Left colon (tissue), 2 donors: ENCODE results near the gene ESPNL. TPM values are rescaled to one million over a fixed set of nuclear protein-coding genes. Genes with fewer than 3 reads are reported as not detected.
"Not testable (repeated sequence)": the region's sequence is repeated elsewhere in the genome, so short reads cannot be mapped to it uniquely, and the experiment has no call there.

Experiments
- ATAC-seq: fragments of 200-7000 bp; cut with Tn5 transposase; one replicate; pipeline ENCODE4 v1.9.1; 2020; ENCODE audit warnings: mild to moderate bottlenecking, moderate library complexity
- DNase-seq, 2 donors: peaks; one replicate each; pipeline ENCODE4 v3.0.0-alpha.2; 2020
- intact Hi-C, 2 donors: fragments of 100-400 bp; cut with DNase I in 1 of 2; cut with micrococcal nuclease in 1 of 2; formaldehyde crosslinking; loops; one replicate each; pipeline versions ENCODE4 v1.11.2 to v1.14.0; 2022; cut with DNase I, micrococcal nuclease
- total RNA-seq, 2 donors: library from RNA; stranded (reverse); fragmentation: NEBNext Ultra II Directional; extraction: Animal tissue kit (Norgen Biotek cat#: 25700); gene quantifications; one replicate each; pipeline ENCODE4 v1.2.1, GENCODE V29; 2021
- donor health status: DM: no; HTN: no; CAD: no.
- donor health status: DM: yes; HTN: yes; CAD: no.

ESPNL gene
- total RNA-seq, 2 donors from 2014 or later = 0.06 to 0.25 TPM

- ATAC-seq, DNase-seq, intact Hi-C loops: not testable (repeated sequence)
Observed at GRCh38 chr2:238171072-238171431, 70.9 kb downstream of the ESPNL start.

- intact Hi-C loops = no loop called here
- ATAC-seq = no peak
- no peak for DNase-seq
Observed at GRCh38 chr2:238171575-238172187, 71.5 kb downstream of the ESPNL start.

GRCh38 chr2:238172439-238172838 lies 72.3 kb downstream of the ESPNL start:
- DNase-seq (no peak), ATAC-seq (no peak)
- intact Hi-C loops = no loop called here

GRCh38 chr2:238173692-238174091 lies 73.6 kb downstream of the ESPNL start:
- intact Hi-C loops = no loop called here
- ATAC-seq (no peak), DNase-seq (no peak)

- DNase-seq = no peak
- intact Hi-C loops = no loop called here
- no peak for ATAC-seq
Observed at GRCh38 chr2:238174291-238174690, 74.2 kb downstream of the ESPNL start.

GRCh38 chr2:238174701-238175100 lies 74.6 kb downstream of the ESPNL start:
- DNase-seq (peak; percentile 47 to 60), ATAC-seq (peak; percentile 98)
- intact Hi-C loops = no loop called here

GRCh38 chr2:238176613-238177012 lies 76.5 kb downstream of the ESPNL start:
- ATAC-seq = no peak
- intact Hi-C loops = no loop called here

GRCh38 chr2:238180554-238180953 lies 80.4 kb downstream of the ESPNL start:
- ATAC-seq (no peak), DNase-seq (no peak)
- intact Hi-C loops = no loop called here

More at GRCh38 chr2:238176613-238177012, 76.5 kb downstream of the ESPNL start:
- no peak for DNase-seq

- ATAC-seq = no peak
- intact Hi-C loops = no loop called here
- DNase-seq = no peak
Observed at GRCh38 chr2:238182362-238182761, 82.2 kb downstream of the ESPNL start.

Other genes with a start within 250 kb of the ESPNL start
- 10 to 100 TPM in 1 of 2 donors, 1 to 10 TPM in 1; 1.8 to 24.8 TPM for gene RAMP1, start 240.7 kb upstream of the ESPNL start, total RNA-seq
- 10 to 100 TPM; 50.8 to 52.9 TPM for gene UBE2F, start 133.3 kb upstream of the ESPNL start, total RNA-seq
- 10 to 100 TPM; 12.8 to 14.2 TPM for gene SCLY, start 39.3 kb upstream of the ESPNL start, total RNA-seq
- under 1 TPM; 0.18 to 0.28 TPM for gene KLHL30, start 38.3 kb downstream of the ESPNL start, total RNA-seq
- gene ERFE, start 58.6 kb downstream of the ESPNL start, total RNA-seq = under 1 TPM in 1 of 2 donors, not detected in 1; 0.45 TPM
- 10 to 100 TPM; 32.7 to 38.6 TPM for gene ILKAP, start 103.4 kb downstream of the ESPNL start, total RNA-seq
- gene HES6, start 139.7 kb downstream of the ESPNL start, total RNA-seq = 10 to 100 TPM; 32.0 to 54.8 TPM
- gene PER2, start 188.3 kb downstream of the ESPNL start, total RNA-seq = 10 to 100 TPM; 16.9 to 35.4 TPM
- 10 to 100 TPM; 18.0 to 23.3 TPM for gene TRAF3IP1, start 220.2 kb downstream of the ESPNL start, total RNA-seq